Measurements from ENCODE around the gene CREBBP.

Gene CREBBP

DNA sequence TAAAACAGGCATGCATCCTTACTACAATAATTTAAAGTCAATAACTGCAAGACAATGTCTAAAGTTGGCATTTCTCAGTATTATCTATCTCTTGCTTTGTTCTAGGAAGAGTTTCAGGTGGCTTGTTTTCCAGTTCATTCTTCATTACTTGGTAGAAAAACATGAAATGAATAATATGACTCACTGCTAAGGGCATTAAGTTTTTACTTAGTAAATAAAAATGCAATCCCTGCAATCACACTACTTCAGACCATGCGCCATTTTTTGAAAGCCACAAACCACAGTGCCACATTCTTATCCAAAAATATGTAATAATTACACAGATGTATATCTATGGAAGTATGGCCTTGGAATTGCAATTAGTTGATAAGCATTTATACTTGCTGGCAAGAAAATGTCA is 55.4 kb downstream of the CREBBP start:
- DNase-seq (ENCODE audit: low read depth in 2 of 2), result peak; percentile 45 to 54
- TF ChIP-seq, protein P1, sequence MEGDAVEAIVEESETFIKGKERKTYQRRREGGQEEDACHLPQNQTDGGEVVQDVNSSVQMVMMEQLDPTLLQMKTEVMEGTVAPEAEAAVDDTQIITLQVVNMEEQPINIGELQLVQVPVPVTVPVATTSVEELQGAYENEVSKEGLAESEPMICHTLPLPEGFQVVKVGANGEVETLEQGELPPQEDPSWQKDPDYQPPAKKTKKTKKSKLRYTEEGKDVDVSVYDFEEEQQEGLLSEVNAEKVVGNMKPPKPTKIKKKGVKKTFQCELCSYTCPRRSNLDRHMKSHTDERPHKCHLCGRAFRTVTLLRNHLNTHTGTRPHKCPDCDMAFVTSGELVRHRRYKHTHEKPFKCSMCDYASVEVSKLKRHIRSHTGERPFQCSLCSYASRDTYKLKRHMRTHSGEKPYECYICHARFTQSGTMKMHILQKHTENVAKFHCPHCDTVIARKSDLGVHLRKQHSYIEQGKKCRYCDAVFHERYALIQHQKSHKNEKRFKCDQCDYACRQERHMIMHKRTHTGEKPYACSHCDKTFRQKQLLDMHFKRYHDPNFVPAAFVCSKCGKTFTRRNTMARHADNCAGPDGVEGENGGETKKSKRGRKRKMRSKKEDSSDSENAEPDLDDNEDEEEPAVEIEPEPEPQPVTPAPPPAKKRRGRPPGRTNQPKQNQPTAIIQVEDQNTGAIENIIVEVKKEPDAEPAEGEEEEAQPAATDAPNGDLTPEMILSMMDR (IDR thresholded peaks at IDR 0.05; ENCODE audit: low read depth, low read length), result no peak
- no peak overlapping the region for H3K4me3 ChIP-seq (replicated peaks in 1 of 2; ENCODE audit: low read depth in 2 of 2, low read length in 2 of 2)

GRCh38 chr16:3824121-3824795 is 56.3 kb downstream of the CREBBP start:
- no peak overlapping the region for H3K4me3 ChIP-seq (replicated peaks in 1 of 2; ENCODE audit: low read depth in 2 of 2, low read length in 2 of 2)
- TF ChIP-seq, protein P1 (IDR thresholded peaks at IDR 0.05; ENCODE audit: low read depth, low read length), result no peak

DNA sequence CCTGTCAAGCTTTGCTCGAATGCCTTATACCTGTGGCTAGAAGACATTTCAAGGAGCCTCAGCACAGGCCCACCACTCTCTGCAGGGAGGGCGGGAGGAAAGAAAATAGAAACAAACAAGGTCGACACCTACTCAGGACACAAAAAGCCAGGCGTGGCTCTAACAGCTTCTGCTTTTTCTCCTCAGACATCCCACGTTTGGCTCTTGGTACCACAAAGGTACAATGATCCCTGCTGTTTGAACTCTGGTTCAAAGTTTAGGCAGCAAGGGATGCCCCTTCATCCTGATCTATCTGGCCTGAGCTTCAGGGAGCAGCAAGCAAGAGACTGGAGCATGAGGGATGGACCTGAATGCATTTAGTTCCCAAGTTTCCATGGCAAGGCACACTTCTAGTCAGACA is 57.1 kb downstream of the CREBBP start:
- TF ChIP-seq, protein P1 (IDR thresholded peaks at IDR 0.05; ENCODE audit: low read depth, low read length), result no peak
- DNase-seq (ENCODE audit: low read depth in 2 of 2), result no peak
- H3K4me3 ChIP-seq (replicated peaks in 1 of 2; ENCODE audit: low read depth in 2 of 2, low read length in 2 of 2), result no peak overlapping the region

More at GRCh38 chr16:3824121-3824795, 56.3 kb downstream of the CREBBP start:
- no peak for DNase-seq (ENCODE audit: low read depth in 2 of 2)

DNA sequence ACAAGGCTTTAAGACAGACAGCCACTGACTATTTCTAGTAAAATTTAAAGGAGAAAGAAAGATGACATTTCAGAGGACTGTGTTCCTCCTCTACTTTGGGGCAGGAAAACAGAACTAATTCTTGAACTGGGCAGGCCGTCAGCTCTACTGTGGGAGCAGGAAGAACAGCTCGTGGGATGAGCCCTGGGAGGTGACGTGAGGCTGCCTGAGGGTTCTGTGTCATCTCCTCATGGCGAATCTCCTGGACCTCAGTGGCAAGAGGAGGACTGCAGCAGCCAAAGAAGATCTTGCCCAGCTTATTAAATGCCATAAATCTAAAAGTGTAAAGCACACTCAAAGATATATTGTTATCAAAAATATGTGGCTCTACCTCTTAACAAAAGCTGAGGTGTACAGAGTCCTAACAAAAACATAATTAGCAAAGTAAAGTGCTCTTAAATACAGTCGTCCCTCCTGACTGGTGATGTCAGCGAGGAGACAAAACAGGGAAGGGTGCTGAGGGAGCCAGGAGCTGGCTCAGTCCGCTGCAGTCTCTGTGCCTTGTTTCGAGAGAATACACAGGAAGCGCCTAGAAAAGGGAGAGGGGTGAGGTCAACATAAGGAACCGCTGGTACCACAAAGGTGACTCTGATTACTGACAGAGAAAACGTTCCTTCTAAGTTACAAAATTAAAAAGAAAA is 58.0 kb downstream of the CREBBP start:
- H3K4me3 ChIP-seq (replicated peaks in 1 of 2; ENCODE audit: low read depth in 2 of 2, low read length in 2 of 2), result no peak overlapping the region
- peak; percentile 28 to 67 for DNase-seq (ENCODE audit: low read depth in 2 of 2)
- TF ChIP-seq, protein P1 (IDR thresholded peaks at IDR 0.05; ENCODE audit: low read depth, low read length), result no peak

DNA sequence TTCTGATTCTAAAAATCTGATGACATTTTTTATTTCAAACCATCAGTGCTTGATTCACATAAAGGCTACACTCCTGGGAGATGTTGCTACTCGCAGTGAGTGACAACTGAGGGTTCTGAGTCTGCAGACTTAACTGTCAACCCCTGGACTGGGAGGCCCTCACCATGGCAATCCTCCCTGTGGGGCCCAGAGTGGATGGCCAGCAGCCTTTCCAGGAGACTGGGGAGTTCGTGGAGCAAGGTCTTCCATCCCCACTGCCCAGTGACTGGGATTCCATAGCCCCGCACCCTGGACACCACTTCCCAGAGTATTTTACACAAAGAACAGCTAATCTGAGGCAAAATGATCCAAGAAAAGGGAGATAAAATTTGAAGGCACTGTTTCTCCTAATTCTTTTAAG is 59.3 kb downstream of the CREBBP start:
- no peak for DNase-seq (ENCODE audit: low read depth in 2 of 2)
- H3K4me3 ChIP-seq (replicated peaks in 1 of 2; ENCODE audit: low read depth in 2 of 2, low read length in 2 of 2), result no peak overlapping the region
- TF ChIP-seq, protein P1 (IDR thresholded peaks at IDR 0.05; ENCODE audit: low read depth, low read length), result no peak

DNA sequence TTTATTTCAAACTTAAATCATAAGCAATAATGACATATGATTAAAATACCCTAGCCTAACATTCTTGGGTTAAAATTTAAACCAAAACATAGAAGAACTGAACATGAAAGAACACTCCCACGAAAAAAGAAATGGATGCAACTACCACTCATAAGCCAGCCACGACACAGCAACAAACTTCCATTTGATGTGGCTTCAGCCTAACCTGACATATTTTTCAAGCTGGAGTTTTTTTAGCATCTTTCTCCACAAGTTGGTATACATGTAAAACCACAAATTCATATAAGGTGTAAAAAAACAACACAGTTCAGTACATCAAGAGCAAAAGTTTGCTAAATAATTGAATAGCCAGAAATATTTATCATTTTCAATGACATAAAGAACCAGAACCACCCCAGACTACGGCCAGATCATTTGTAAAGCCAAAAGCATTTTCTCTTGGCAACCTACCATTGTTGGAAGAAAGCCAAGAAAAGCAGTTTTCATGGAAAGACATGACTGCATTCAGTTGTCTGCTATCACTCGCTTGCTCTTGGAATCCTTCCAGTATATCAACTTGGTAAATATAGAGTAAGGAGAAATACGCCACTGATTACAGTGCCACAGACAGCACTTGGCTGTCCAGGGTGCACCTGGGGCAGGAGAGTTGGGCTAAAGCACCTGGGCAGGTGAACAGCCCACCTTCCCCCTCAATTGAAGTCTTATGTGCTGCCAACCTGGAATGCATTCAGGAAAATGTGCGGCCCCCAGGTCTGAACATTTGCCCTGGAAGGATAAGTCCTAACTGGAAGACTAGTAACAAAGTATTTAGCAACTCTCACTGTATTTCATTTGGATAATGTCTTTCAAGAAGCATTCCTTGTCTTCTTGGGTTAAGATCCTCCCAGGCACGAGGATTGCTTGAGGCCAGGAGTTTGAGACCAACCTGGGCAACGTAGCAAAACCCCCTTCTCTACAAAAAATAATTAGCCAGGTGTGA is 60.5 kb downstream of the CREBBP start:
- DNase-seq (ENCODE audit: low read depth in 2 of 2), result peak; percentile 96 to 97

More for the DNA sequence above, 60.5 kb downstream of the CREBBP start:
- TF ChIP-seq, protein P1 (IDR thresholded peaks at IDR 0.05; ENCODE audit: low read depth, low read length), result no peak
- H3K4me3 ChIP-seq (replicated peaks in 1 of 2; ENCODE audit: low read depth in 2 of 2, low read length in 2 of 2), result no peak overlapping the region

All from cardiac fibroblast (primary cell).